Measurements from ENCODE around the gene SLC10A7. TPM values are rescaled to one million over a fixed set of nuclear protein-coding genes. Genes with fewer than 3 reads are reported as not detected.

Gene SLC10A7
- total RNA-seq, 4 donors from 2014 or later: 7.4 to 34.5 (median 17.1) TPM

GRCh38 chr4:146486565-146486964 is 35.2 kb downstream of the SLC10A7 start:
- H3K27ac ChIP-seq: no peak overlapping the region
- H3K9me3 ChIP-seq: peaks cover 0 to 17% of the 10 kb centered on the region in 2 donors
- no peaks in the 10 kb centered on the region for H3K4me1 ChIP-seq
- no peak for TF ChIP-seq POLR2A (IDR thresholded peaks at IDR 0.05)
- no peak for TF ChIP-seq CTCF (IDR thresholded peaks at IDR 0.05)
- H3K27me3 ChIP-seq: no peaks in the 10 kb centered on the region
- intact Hi-C loops (cut with DNase I; ENCODE audit: low total_unique reads): no loop called here
- no peak for DNase-seq
- no peaks in the 10 kb centered on the region for H3K36me3 ChIP-seq
- no peak overlapping the region for H3K4me3 ChIP-seq

- no peak for DNase-seq
- H3K4me1 ChIP-seq: no peaks in the 10 kb centered on the region
- H3K27ac ChIP-seq: no peak overlapping the region
- no peaks in the 10 kb centered on the region for H3K27me3 ChIP-seq
- TF ChIP-seq POLR2A (IDR thresholded peaks at IDR 0.05): no peak
- no peaks in the 10 kb centered on the region for H3K36me3 ChIP-seq
- H3K4me3 ChIP-seq: no peak overlapping the region
- H3K9me3 ChIP-seq: peaks cover 0 to 17% of the 10 kb centered on the region in 2 donors
- intact Hi-C loops (cut with DNase I; ENCODE audit: low total_unique reads): no loop called here
These were observed 35.8 kb downstream of the SLC10A7 start for GRCh38 chr4:146485968-146486367.

DNA sequence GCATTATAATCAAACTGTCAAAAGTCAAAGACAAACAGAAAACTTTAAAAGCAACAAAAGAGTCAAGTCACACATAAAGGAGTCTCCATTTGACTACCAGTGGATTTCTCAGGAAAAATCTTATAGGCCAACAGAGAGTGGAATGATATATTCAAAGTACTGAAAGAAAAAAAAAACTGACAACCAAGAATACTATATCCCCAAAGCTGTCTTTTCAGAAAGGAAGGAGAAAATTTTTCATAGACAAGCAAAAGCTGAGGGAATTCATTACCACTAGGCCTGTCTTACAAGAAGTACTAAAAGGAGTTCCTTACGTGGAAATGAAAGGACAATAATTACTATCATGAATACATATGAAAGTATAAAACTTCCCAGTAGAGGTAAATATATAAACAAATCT is 39.0 kb downstream of the SLC10A7 start:
- no peak for DNase-seq
- peaks cover 0 to 17% of the 10 kb centered on the region in 2 donors for H3K9me3 ChIP-seq
- intact Hi-C loops (cut with DNase I; ENCODE audit: low total_unique reads): no loop called here
- no peak overlapping the region for H3K4me3 ChIP-seq
- no peaks in the 10 kb centered on the region for H3K27me3 ChIP-seq
- TF ChIP-seq CTCF (IDR thresholded peaks at IDR 0.05): no peak
- no peak for TF ChIP-seq POLR2A (IDR thresholded peaks at IDR 0.05)
- H3K27ac ChIP-seq: no peak overlapping the region
- H3K4me1 ChIP-seq: no peaks in the 10 kb centered on the region
- no peaks in the 10 kb centered on the region for H3K36me3 ChIP-seq

GRCh38 chr4:146481246-146481645 is 40.5 kb downstream of the SLC10A7 start:
- H3K4me1 ChIP-seq: no peaks in the 10 kb centered on the region
- no peak for DNase-seq
- intact Hi-C loops (cut with DNase I; ENCODE audit: low total_unique reads): no loop called here

DNA sequence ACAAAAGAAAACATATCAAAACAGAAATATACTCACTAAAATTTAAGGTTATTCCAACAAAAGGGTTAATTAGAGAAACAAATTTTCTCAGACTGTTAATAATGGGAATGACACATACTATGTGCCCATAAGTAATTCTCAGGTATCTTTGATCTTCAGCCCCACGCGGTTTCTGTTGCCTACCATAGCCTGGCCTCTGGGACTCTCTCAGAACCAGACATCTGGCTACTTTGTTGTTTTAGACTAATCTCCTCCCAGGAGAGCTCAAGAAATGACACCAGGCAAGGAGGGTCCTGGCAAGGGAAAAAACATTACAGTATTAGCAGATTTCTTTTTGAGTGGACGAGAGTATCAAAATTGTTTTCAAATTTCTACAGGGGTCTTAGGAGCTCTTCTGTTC is 43.7 kb downstream of the SLC10A7 start:
- Histone ChIP-seq H3K36me3 (no peaks in the 10 kb centered on the region), H3K27me3 (no peaks in the 10 kb centered on the region), H3K27ac (no peak overlapping the region), H3K4me3 (no peak overlapping the region), H3K9me3 (peaks cover 0 to 12% of the 10 kb centered on the region in 2 donors), H3K4me1 (no peaks in the 10 kb centered on the region)
- TF ChIP-seq POLR2A (IDR thresholded peaks at IDR 0.05): no peak
- TF ChIP-seq CTCF (IDR thresholded peaks at IDR 0.05): no peak
- DNase-seq: no peak
- intact Hi-C loops (cut with DNase I; ENCODE audit: low total_unique reads): no loop called here

More at GRCh38 chr4:146481246-146481645, 40.5 kb downstream of the SLC10A7 start:
- no peaks in the 10 kb centered on the region for H3K36me3 ChIP-seq
- H3K9me3 ChIP-seq: peaks cover 0 to 17% of the 10 kb centered on the region in 2 donors
- TF ChIP-seq CTCF (IDR thresholded peaks at IDR 0.05) (no peak), POLR2A (IDR thresholded peaks at IDR 0.05) (no peak)
- no peaks in the 10 kb centered on the region for H3K27me3 ChIP-seq
- no peak overlapping the region for H3K4me3 ChIP-seq
- no peak overlapping the region for H3K27ac ChIP-seq

DNA sequence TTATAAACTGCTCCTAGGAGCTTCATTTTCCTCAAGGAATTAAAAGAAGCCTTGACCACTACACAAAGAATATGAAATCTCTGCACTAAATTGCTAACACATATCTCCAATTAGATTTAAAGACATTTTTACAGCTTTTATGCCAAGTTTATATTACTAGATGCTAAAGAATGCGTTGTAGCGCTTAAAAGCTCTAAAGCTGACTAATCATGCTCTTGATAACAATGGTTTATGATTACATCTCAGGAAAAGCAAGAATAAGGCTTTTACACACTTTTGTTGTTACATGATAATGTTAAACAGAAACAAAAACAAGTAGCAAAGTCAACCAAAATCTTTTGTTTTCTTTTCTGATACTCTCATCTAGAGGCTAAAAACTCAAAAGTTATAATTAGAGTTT is 44.7 kb downstream of the SLC10A7 start:
- no peaks in the 10 kb centered on the region for H3K27me3 ChIP-seq
- H3K4me1 ChIP-seq: no peaks in the 10 kb centered on the region
- H3K9me3 ChIP-seq: peaks cover 0 to 3% of the 10 kb centered on the region in 2 donors
- no peak overlapping the region for H3K27ac ChIP-seq
- TF ChIP-seq POLR2A (IDR thresholded peaks at IDR 0.05) (no peak), CTCF (IDR thresholded peaks at IDR 0.05) (no peak)
- DNase-seq: no peak
- intact Hi-C loops (cut with DNase I; ENCODE audit: low total_unique reads): no loop called here
- H3K4me3 ChIP-seq: no peak overlapping the region
- H3K36me3 ChIP-seq: no peaks in the 10 kb centered on the region

Measured in uterus (tissue), 4 donors.